GM19452 (cell line): ENCODE data around the gene PAX6.

Source experiments
- ATAC-seq: cut with Tn5 transposase; IDR thresholded peaks from one replicate; pipeline ENCODE4 v1.9.1; 2021; ENCODE audit not compliant: unreplicated experiment

The PAX6 gene

DNA sequence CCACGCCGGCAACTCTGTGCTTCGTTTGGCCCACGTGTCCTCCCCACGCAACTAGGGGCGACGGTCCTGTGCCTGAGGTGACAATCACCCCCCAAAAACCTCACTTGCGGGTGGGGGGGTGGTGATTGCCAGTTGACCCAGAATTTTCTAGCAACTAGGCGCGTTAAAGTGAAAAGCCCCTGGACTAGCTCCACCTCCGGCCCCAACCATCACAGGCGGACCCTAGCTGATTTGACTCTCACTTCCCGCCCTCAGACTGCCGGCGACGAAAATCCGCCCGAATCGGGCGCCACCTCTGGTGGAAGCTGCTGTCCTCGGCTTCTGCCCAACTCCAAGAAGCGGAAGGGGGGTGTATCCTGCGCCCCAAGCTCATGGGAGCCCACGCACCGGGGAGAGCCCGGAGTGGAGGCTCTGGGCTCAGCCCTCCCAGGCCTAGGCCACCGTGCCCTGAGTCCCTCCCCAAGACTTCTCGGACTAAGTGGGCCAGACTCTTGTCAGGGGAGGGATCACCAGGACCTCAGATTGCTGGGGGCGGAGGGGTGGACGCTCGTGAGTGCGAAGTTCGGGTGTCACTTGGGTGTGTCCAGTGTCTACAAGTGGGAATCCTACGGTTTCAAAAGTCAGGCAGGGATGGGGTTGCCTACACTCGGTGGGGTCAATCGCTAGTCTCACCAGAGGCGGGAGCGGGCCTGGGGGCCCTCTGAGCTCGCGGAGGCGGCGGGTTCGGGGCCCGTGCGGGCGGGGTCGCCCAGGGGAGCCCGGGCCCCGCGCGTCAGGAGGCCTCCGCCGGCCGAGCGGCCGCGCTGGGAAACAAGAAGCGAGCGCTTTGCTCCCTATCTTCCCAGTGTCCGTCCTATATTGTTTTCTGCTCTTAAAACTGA, 12.3 kb downstream of the PAX6 start:
- ATAC-seq = no peak

- ATAC-seq = no peak
Measured at GRCh38 chr11:31798057-31798553, 13.0 kb downstream of the PAX6 start.

- no peak for ATAC-seq
Measured at GRCh38 chr11:31797190-31798056, 13.7 kb downstream of the PAX6 start.

GRCh38 chr11:31796499-31797189, 14.5 kb downstream of the PAX6 start:
- no peak for ATAC-seq

GRCh38 chr11:31795706-31796498, 15.2 kb downstream of the PAX6 start:
- no peak for ATAC-seq

GRCh38 chr11:31794548-31794947, 16.6 kb downstream of the PAX6 start:
- no peak for ATAC-seq

- no peak for ATAC-seq
Measured at GRCh38 chr11:31793264-31793663, 17.9 kb downstream of the PAX6 start.

DNA sequence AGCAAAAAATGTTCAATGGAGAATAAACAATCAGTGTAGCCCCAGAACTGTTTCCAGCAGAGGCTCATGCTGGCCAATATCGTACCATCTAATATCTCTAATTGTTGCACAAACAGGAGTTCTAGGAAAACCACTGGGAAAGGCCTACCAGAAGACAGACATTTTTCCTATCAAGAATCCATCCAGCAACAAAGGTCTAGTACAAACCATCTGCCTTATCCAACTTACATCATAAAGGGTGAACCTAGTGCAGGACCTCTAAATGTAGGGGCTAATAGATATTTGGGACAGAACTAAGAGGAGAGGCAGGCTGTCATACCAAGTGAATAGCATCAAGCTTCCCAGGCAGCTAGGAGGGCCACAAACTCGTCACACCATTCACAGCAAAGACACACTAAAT, 18.7 kb downstream of the PAX6 start:
- ATAC-seq = no peak

DNA sequence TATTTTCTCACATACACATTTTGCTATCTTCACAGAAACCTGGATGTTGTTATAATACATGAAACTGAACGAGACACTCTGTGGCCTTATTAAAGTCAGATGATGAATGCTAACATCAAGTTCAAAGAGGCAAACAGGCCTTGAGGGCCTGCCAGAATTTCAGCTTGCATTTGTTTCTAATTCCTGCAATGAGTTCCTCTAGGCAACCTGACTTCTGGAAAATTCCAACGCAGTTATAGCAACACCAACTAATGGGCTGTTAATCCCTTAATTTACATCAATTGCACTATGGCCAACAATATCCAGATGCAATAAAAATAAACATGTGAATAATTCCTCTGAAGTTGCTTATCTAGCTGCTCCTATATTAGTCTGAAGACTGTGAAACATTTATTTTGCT, 19.1 kb downstream of the PAX6 start:
- no peak for ATAC-seq

DNA sequence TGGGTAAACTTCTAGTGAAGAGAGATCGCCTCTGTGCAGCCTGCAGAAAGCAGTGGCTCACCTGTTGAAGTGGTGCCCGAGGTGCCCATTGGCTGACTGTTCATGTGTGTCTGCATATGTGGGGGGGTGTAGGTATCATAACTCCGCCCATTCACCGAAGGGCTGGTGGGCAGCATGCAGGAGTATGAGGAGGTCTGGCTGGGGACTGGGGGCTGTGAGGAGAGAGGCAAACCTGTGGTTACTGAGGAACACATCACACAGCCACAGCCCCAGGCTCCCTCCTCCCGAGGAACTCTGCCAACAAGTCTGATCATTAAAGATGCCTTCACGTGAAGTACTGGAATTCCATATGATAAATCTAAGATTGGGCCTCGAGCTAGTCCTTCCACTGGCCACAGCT, 20.5 kb downstream of the PAX6 start:
- ATAC-seq = no peak

DNA sequence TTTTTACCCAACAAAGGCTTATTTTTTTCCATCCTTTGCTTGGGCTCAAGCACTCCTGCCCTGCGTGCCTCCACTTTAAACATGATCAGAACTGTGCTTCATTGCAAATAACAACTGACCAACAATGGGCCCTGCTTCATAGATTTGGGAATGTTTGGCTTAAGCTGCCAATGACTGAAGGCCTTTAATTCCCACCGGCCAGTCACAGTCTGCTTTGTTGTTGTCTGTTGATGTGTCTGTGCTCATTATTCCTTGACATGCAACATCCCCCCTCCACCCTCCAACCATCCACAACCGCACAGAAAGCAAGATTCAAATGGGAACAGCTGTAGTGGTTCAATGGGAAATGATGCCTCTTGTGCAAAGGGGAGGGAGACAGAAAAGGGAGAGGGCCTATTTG, 23.0 kb downstream of the PAX6 start:
- ATAC-seq = no peak

DNA sequence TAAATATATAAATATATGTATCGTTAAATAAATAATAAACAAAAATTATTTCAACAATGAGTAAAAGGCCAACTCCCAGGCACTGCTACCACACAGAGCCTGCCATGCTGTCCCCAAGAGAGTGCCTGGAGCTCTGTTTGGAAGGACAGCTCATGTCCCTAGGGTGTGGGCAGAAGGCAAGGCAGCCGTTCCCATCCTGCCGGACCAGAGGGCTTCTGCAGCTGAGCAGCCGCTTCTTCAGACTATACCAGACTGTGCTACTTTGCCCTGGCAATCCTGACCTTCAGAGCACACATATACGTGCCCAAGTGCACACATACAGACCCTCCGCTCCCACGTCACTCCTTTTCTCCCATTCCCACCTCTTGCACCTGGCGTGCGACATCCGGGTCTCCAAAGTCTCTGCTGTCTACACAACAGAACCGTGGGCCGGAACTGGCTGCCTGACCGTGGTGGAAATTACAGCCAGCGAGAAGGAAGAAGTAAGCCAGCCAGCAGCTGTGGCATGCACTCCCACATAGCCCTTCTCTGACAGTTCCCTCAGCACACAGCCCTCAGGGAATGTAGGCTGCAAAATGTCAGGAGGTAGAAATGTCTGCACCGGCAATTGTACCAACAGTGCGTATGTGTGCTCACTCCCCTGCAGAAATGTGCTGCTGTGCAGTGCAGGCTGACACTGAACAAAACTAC, 24.0 kb downstream of the PAX6 start:
- ATAC-seq = no peak

DNA sequence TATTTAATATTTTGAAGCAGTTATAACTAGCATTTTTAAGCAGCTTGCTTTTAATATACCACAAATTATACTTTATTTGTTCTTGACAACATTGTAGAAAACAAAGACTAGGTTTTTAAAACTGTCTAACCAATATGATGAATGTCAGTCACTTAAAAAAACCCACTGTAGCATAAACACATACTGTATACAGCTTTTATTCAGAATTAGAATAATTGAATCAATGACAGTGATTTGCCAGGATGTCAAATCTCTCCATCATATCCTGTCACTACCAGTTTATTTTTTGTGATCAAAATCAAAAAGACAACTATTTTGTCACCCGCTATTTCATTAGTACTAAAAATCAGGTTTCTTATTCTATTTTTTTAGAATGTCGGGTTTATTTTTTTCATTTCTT, 26.5 kb downstream of the PAX6 start:
- ATAC-seq = no peak

- no peak for ATAC-seq
Measured at GRCh38 chr11:31783252-31783651, 27.9 kb downstream of the PAX6 start.

DNA sequence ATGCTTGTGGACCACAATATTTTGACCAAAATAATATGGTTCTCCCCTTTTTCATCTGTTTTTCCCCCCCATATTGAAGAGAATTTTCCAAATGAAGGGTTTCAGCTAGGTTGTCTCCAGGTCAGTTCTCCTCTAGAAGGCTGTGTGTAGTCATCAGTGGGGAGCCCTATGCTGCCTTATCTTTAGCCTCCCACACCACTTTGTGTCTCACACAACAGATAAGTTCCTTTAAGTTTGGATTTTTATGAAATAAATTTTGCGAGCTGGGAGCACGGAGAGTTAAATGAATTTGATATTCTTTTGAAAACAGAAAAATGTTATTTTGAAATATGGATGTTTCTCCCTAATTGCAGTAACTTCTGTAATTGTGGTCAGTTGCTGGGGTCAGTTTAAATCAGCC, 28.9 kb downstream of the PAX6 start:
- ATAC-seq = no peak

DNA sequence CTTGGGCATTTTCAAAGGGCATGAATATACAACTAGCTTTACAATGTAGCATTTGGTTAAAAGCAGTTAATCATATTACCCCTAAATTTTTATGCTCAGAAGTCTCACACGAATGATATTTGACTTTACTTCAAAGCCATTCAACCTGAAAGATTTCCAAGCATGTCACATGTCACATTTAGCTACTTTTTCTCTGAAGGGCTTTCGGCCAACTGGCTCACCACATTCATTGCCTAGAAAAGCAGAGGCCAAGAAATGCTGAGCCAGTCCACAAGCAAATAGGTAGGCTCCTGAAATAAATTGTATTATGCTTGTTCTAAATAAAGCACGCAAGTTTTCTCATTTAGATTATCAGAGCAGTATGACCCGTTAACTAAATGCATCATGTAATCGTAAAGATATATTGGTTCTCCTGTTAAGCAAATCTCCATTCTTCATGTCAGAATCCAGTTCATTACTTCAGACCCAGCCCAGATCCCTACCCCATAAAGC, 30.6 kb downstream of the PAX6 start:
- no peak for ATAC-seq

- no peak for ATAC-seq
Measured at GRCh38 chr11:31780078-31780477, 31.0 kb downstream of the PAX6 start.

GRCh38 chr11:31779374-31779791, 31.7 kb downstream of the PAX6 start:
- ATAC-seq = no peak

DNA sequence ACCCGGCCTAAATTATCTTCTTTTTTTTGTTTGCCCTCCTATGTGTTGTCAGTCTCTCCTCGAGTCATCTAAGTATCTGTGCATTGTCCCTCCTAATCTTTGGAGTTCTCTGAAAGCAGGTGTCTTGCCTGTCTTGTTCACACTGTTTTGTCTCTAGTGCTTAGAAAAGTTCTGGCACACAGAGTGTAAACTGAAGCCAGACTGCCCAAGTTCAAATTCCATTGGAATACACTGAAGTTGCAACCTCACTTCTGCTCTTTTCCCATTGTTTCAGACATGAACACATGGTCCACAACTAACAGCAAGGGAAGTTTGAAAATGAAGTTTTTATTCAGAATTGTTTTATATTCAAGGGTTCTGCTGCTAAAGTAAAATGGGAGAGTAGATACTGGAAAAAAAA, 38.7 kb downstream of the PAX6 start:
- ATAC-seq = no peak
